Bronchial epithelial cell (primary cell): ENCODE measurements around the gene F12. TPM values are rescaled to one million over a fixed set of nuclear protein-coding genes. Genes with fewer than 3 reads are reported as not detected.

ENCODE experiments used
- DNase-seq: peaks from one replicate; pipeline ENCODE4 v3.0.0-alpha.2; 2010; ENCODE audit warnings: low read depth
- FAIRE-seq: peaks from 2 replicates; lab custom pipeline; 2011; peaks lifted over from hg19 to GRCh38; lab: Jason Lieb, UNC
- H3K27me3 ChIP-seq: 2 replicates; pipeline ENCODE4 v1.5.1; 2011; ENCODE audit warnings: low read length; ENCODE audit not compliant: control insufficient read depth, insufficient read depth
- H3K36me3 ChIP-seq: 2 replicates; pipeline ENCODE4 v1.5.1; 2011; ENCODE audit warnings: low read length; ENCODE audit not compliant: control insufficient read depth, insufficient read depth
- H3K4me3 ChIP-seq: 2 replicates; pipeline ENCODE4 v1.5.1; 2011; ENCODE audit warnings: mild to moderate bottlenecking, low read depth, low read length, control low read depth
- CTCF ChIP-seq: IDR thresholded peaks from 2 replicates; pipeline ENCODE4 v1.5.1; 2011; ENCODE audit warnings: mild to moderate bottlenecking, moderate library complexity, low read length, control low read depth, inconsistent platforms; ENCODE audit not compliant: insufficient read depth, severe bottlenecking
- total RNA-seq: library from RNA; depleted of rRNA; stranded (reverse); fragments of >200 nt; gene quantifications from 2 replicates; pipeline ENCODE4 v1.2.1, GENCODE V29; 2014

Gene F12
- total RNA-seq, 1 donor from 2014 or later, result 7.9 TPM

- Histone ChIP-seq H3K4me3 (no peak overlapping the region), H3K27me3 (no peaks in the 10 kb centered on the region), H3K36me3 (peaks cover 19% of the 10 kb centered on the region)
- no peak for FAIRE-seq
- no peak for DNase-seq
- TF ChIP-seq CTCF, result no peak
Measured at GRCh38 chr5:177429248-177430040, 20.1 kb upstream of the F12 start.

- DNase-seq (no peak), FAIRE-seq (no peak)
- Histone ChIP-seq H3K36me3 (peaks cover 17% of the 10 kb centered on the region), H3K4me3 (no peak overlapping the region), H3K27me3 (no peaks in the 10 kb centered on the region)
- no peak for TF ChIP-seq CTCF
Measured at GRCh38 chr5:177428574-177429217, 19.3 kb upstream of the F12 start.

GRCh38 chr5:177427919-177428573 lies 18.7 kb upstream of the F12 start:
- Histone ChIP-seq H3K27me3 (no peaks in the 10 kb centered on the region), H3K36me3 (peaks cover 14% of the 10 kb centered on the region), H3K4me3 (no peak overlapping the region)
- no peak for TF ChIP-seq CTCF
- DNase-seq, result no peak
- no peak for FAIRE-seq

- DNase-seq (no peak), FAIRE-seq (no peak)
- Histone ChIP-seq H3K4me3 (peak overlapping the region; percentile 82), H3K36me3 (peaks cover 7% of the 10 kb centered on the region), H3K27me3 (no peaks in the 10 kb centered on the region)
- no peak for TF ChIP-seq CTCF
Measured at GRCh38 chr5:177427211-177427822, 18.0 kb upstream of the F12 start.

- Histone ChIP-seq H3K27me3 (no peaks in the 10 kb centered on the region), H3K36me3 (peaks cover 4% of the 10 kb centered on the region), H3K4me3 (peak within 1 kb of the TSS; percentile 82)
- no peak for TF ChIP-seq CTCF
- no peak for DNase-seq
- no peak for FAIRE-seq
Measured at GRCh38 chr5:177426566-177427210, 17.3 kb upstream of the F12 start, which contains the start of gene GRK6. Gene GRK6, plus strand, starts transcription at chr5:177426676. Its CDS starts 170 bp downstream, at chr5:177426846.
